ENCODE results near the gene EP400. TPM values are rescaled to one million over a fixed set of nuclear protein-coding genes. Genes with fewer than 3 reads are reported as not detected.

The EP400 gene
- total and polyA plus RNA-seq, 9 of the 15 experiments (the other 6 are each of a cell fraction or from before 2014, with no cell fraction given), result 4.5 to 58.0 (median 7.0) TPM

- Histone ChIP-seq H3K27me3 (ENCODE audit: control insufficient read depth in 2 of 2, insufficient read depth in 2 of 2, low read length in 2 of 2) (no peaks in the 10 kb centered on the region), H3K9me1 (ENCODE audit: control insufficient read depth, insufficient read depth, low read length) (no peaks in the 10 kb centered on the region), H3K79me2 (ENCODE audit: control insufficient read depth, insufficient read depth, low read length) (no peaks in the 10 kb centered on the region), H3K27ac (ENCODE audit: extremely low read depth, low read depth, low read length) (no peak overlapping the region), H2AFZ (ENCODE audit: low read depth, low read length) (no peak overlapping the region), H3K36me3 (ENCODE audit: control insufficient read depth, insufficient read depth, low read length) (peaks cover 91% of the 10 kb centered on the region; the same call in 2 of the 3 replicates), H3K9ac (ENCODE audit: insufficient read depth in 1 of 2, low read depth in 2 of 2, low read length in 2 of 2) (no peak overlapping the region), H3K4me3 (no peak overlapping the region), H3K9me3 (replicated peaks; ENCODE audit: control insufficient read depth, insufficient read depth, low read depth, low read length) (no peaks in the 10 kb centered on the region), H4K20me1 (replicated peaks; ENCODE audit: control insufficient read depth, insufficient read depth, low read length) (peaks cover 4% of the 10 kb centered on the region; the same call in 1 of the 2 replicates), H3K4me2 (ENCODE audit: insufficient read depth, low read length) (no peak overlapping the region), H3K4me1 (replicated peaks in 1 of 2; ENCODE audit: control insufficient read depth in 2 of 2, insufficient read depth in 2 of 2, low read length in 2 of 2) (no peaks in the 10 kb centered on the region)
- DNase-seq (ENCODE audit: extremely low read depth in 1 of 4, low spot score in 3 of 4) (no peak), ATAC-seq (no peak), FAIRE-seq (no peak)
- ChIA-PET CTCF (ENCODE audit: low intra/inter-chr PET ratio) (no interaction called here), POLR2A (no interaction called here)
- TF ChIP-seq ZBTB33 (CRISPR knock-in tag; IDR thresholded peaks at IDR 0.05), result no peak
- TF ChIP-seq IFI16 (CRISPR knock-in tag; IDR thresholded peaks at IDR 0.05), result no peak
- TF ChIP-seq ZNF280A (IDR thresholded peaks at IDR 0.05; ENCODE audit: low read depth, partially characterized antibody), result no peak
- TF ChIP-seq SREBF2 (CRISPR knock-in tag; IDR thresholded peaks at IDR 0.05), result no peak
- no peak for TF ChIP-seq TAF1 (IDR thresholded peaks at IDR 0.05; ENCODE audit: control insufficient read depth, extremely low read depth, insufficient read depth, low read length, severe bottlenecking)
- no peak for TF ChIP-seq ZNF253 (CRISPR knock-in tag; conservative IDR thresholded peaks at IDR 0.05)
- TF ChIP-seq CUX1 (CRISPR knock-in tag; IDR thresholded peaks at IDR 0.05), result no peak
- TF ChIP-seq SAFB (IDR thresholded peaks at IDR 0.05; ENCODE audit: borderline replicate concordance, low read depth, low read length), result no peak
- TF ChIP-seq CBX8 (IDR thresholded peaks at IDR 0.05; ENCODE audit: borderline replicate concordance, extremely low read depth, low read depth, low read length, poor library complexity, severe bottlenecking), result no peak
- TF ChIP-seq MIER1 (IDR thresholded peaks at IDR 0.05; ENCODE audit: low read depth), result no peak
- in situ Hi-C loops (cut with MboI) (no loop called here), intact Hi-C loops (cut with micrococcal nuclease) (no loop called here)
- WGBS (ENCODE audit: insufficient coverage, low coverage, missing lambda C conversion rate), result 99% methylated on average over 10 of the region's 10 CpGs
- no TSS peak for BruUV-seq (replicated peaks)
Measured at GRCh38 chr12:132063491-132063890, 113.7 kb downstream of the EP400 start.
